HS-27A (cell line): ENCODE data around the gene CDC14C.
A peak's percentile ranks its signal among the peaks of the same experiment; 100 is the strongest.
"Not testable (repeated sequence)": the region's sequence is repeated elsewhere in the genome, so short reads cannot be mapped to it uniquely, and the experiment has no call there.

Experiments
- DNase-seq: peaks from one replicate; pipeline ENCODE4 v3.0.0-alpha.2; 2012; ENCODE audit warnings: low read depth, missing footprints

Gene CDC14C

GRCh38 chr7:48924433-48924832 lies at the start of gene CDC14C:
Gene CDC14C, plus strand, starts transcription at chr7:48924547. Its CDS starts 126 bp downstream, at chr7:48924673.
- no peak for DNase-seq

DNA sequence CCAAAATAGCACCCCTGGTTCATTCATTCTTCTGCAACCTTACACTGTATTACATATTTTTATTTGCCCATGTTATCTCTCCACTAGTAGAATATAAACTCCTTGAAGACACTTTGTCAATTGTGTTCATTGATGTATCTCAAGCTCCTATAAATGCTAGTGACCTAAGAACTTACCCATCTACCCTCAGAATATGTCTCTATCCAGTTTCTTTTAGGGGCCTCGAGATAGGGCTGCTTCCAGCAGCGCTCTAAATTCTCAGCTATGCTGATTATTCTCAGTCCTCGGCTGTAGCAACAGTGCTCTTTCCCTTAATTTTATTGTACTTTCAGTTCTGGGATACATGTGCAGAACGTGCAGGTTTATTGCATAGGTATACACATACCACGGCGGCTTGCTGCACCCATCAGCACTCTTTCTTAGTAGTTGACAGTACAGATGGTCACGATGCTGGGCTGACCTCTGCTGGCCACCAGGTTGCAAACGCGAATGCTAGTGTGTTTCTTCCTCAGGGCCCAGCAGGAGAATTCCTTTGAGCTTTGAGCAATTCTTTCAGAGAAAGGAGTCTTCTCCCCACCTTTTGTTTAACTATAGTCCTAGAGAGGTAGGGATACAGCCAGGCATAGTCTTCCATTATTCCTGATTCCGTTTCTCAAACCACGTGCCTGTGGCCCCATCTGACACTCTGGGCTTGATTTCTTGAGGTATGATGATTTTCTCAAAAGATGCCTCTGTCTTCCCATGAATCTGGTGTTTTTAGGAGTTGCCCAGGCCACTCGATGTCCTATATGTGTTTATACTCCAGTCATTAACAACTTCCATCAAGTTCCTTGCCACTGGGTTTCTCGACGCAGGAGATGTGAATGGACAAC lies 49.1 kb upstream of the CDC14C start:
- DNase-seq = no peak

GRCh38 chr7:48876087-48876486 lies 48.3 kb upstream of the CDC14C start:
- DNase-seq = no peak

DNA sequence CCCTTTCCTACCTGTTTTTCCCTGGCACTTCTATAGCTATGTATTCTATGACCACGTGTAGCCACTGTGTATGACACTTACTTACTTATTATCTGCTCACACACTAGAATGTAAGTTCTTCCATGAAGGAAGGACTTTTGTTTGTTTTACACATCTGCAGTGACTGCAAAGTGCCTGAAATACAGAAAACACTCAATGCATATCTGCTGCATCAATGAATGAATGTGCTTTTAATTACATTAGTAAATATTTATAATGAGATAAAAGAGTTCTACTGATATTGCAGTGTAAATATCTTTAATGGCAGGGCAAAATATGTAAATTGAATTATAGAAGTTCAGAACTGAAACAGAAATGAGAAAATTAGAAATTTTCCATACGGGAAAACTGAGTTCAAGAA lies 43.5 kb upstream of the CDC14C start:
- DNase-seq = no peak

DNA sequence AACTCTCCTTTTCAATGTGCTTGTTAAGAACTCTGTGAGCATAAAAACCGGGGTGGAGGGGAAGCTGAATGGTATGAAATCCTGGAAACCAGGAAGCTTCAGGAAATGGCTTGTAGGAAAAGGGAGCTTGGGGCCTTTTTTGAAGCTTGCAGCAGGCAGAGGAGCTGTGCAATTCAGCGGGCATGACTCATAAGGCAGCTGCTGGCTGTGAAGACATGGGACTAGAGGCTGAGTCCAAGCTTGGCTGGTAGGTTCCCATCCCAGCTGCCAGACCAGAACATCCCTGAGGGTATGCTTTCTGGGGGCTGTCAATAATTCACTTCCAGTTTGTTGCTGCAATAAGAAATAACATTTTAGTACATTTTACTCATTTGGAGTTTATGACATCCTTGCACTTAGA lies 36.8 kb upstream of the CDC14C start:
- no peak for DNase-seq

DNA sequence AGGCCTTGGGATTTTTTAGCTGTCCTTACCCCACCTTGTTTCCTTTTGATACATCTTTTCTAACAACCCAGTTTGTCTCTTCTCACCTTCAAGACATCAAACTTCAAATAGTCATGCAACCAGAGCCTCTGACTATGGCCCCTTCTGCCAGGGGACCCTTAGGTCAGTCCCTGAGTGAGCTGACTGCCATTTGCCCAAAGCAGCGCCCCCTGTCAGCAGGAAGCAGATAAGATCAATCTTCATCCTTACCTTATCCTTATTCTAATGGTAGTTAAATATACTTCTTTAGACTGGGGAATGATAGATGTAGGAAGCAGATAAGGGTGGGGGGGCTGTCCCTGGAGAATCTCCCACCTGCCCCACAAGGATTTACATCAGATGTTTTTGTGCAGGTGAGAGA lies 29.8 kb upstream of the CDC14C start:
- no peak for DNase-seq

- DNase-seq = no peak
These were observed 24.4 kb upstream of the CDC14C start for GRCh38 chr7:48899932-48900331.

DNA sequence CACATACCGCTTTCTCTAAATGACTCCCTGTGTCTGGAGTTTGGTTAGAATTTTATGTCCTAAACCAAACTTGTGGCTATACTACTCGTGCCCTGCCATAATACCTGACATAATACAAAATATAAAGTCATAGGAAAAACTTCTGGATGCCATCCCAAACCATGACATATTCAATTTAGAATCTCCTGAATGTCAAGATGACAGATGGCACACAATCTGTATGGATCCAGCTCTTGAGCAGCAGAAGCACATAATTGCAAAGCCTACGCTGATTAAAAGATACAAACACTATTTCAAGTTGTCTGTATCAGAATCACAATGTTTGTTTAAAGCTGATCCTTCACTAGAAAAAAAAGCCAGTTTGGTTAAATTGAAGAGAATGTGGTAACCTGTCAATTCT lies 22.4 kb upstream of the CDC14C start:
- DNase-seq = no peak

GRCh38 chr7:48904975-48905374 lies 19.4 kb upstream of the CDC14C start:
- DNase-seq = no peak

DNA sequence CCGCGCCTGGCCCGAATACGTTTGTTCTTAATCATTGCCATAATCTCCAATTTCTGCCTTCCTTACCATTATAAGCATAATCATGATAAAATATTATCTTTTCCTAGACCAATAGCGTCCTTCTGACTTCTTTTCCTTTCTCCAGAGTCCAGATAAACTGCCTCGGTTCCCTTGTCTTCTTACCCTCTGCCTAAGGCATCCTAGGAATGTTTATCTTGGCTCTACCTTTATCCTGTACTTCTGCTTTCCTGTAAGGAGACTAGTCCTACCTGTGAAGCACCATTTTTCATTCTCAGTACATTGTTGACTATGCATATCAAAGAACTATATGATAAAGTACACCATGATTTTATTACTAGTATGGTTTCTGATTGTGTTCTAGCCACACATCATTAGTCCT lies 18.7 kb upstream of the CDC14C start:
- not testable (repeated sequence) for DNase-seq

DNA sequence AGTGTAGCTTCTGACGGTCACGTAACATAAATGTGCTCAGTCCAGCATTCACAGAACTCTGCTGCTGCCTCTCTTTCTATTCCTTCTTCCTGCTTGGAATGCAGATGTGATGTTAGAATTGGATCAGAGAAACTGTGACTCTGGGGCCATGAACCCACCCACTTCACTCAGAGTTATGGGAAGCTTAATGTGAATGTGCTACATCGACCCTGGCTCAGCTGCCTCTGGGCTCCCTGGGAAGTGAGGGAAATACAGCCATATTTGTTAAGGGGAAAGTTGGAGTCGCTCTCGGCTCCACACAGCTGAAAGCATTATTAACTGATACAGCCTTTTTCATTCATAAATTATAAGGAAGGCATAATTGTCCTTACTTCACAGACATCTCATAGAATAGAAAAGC lies 14.5 kb upstream of the CDC14C start:
- DNase-seq = not testable (repeated sequence)

DNA sequence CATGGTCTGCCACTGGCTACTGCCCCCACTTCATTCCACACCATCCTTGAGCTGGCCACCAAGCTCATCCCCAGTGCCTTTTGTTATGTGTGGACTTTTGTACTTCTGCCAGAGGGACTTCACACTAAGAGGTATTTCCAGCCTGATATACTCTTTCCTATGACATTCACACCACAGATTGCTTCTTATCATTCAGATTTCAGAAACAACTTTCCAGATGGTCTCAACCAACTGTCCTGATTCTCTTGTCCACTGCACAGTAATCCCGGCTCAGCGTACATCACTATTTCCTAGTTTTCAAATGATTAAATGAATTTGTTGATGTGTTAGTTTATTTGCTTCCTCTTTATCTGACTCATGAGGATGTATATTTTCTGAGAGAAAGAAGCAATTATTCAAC lies 7.1 kb downstream of the CDC14C start:
- no peak for DNase-seq

GRCh38 chr7:48932126-48932910 lies 8.0 kb downstream of the CDC14C start:
- no peak for DNase-seq

GRCh38 chr7:48933549-48934085 lies 9.3 kb downstream of the CDC14C start:
- no peak for DNase-seq

GRCh38 chr7:48938539-48939295 lies 14.4 kb downstream of the CDC14C start:
- DNase-seq = peak; percentile 1

DNA sequence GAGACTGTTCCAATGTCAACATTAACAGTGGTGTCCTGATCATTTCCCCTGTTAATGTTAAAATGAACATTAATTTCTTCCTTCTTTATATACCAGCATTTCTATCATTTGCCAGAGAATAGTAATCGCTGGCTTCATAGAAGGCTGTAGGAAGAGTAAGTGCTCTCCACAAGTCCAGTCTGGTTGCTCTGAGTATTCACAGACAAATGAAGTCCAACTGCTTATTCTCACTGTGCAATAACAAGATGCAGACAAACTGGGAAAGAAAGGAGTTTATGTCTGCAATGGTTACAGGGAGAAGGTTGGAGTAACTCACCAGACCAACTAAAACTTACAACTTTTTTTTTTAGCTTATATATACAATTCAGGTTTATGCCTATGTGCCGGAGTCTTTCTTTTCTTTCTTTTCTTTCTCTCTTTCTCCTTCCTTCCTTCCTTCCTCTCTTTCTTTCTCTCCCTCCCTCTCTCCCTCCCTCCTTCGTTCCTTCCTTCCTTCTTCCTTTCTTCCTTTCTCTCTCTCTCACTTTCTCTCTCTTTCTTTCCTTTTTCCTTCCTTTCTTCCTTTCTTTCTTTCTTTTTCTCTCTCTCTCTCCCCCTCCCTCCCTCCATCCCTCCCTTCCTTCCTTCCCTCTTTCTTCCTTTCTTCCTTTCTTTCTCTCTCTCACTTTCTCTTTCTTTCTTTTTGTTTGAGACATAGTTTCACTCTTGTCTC lies 19.1 kb downstream of the CDC14C start:
- DNase-seq = no peak

GRCh38 chr7:48955916-48956315 lies 31.6 kb downstream of the CDC14C start:
- DNase-seq = no peak

DNA sequence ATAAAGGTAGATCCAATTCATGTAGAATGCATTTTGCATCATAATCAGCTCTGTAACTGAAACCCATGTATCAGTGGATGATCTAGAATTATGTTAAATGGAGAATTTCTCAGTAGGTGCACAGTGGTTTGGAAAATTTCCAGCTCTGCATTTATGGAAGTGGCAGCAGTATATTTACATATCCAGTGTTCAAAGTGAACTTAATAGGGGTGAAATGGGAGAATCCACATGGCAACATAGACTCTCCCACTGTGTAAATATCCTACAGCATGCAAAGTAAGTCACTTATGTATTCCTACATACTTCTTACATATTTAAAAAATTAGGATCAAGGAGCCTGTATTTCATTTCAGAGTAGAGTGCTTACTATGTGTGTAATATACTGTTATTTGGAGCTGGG lies 35.3 kb downstream of the CDC14C start:
- DNase-seq = no peak

- no peak for DNase-seq
These were observed 38.6 kb downstream of the CDC14C start for GRCh38 chr7:48962821-48963505.

GRCh38 chr7:48964074-48964473 lies 39.7 kb downstream of the CDC14C start:
- DNase-seq = no peak

GRCh38 chr7:48971173-48971572 lies 46.8 kb downstream of the CDC14C start:
- DNase-seq = no peak
